Measurements from ENCODE around the gene IL31. TPM values are rescaled to one million over a fixed set of nuclear protein-coding genes. Genes with fewer than 3 reads are reported as not detected.

Gene IL31
- total RNA-seq, 6 experiments from 2014 or later = not detected

DNA sequence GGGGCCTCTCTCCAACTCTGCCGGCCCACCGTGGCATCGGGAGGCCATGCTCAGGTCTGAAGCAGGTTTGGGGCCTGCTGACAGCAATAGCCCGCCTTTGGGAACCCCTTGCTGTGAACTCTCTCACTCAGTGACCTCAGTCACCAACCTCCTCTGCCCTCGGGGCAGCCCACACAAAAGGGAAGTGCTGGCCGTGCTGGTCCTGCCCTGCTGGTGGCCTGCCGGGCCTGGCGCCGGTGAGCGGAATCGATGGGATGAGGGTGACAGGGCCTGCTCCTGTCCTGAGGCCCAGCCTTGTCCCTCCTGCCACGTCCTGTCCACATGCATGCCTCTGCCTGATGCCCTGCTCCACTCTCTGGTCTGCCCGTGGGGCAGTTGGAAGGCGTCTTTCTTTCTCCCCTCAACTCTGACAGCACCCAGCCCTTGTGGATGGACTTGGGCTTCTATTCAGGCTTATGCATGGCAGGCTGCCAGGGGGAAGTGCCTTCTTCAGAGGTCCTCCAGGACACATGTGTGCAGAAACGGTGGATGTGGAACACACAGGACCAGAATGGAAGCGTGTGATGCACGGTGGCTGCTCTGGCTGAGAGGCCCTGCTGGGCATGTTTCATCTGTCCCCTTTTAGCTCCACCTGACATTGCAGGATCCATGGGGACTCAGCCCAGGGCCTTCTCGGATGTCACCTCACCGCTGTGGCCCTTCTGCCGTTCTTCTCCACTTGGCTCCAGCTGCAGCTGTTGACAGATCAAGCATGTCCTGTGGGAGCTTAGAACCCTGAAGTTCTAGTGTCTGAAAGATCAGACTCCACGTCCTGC, 31.9 kb downstream of the IL31 start:
- H3K36me3 ChIP-seq = peaks cover 5 to 28% (median 10%) of the 10 kb centered on the region in 4 donors
- TF ChIP-seq, protein P1, sequence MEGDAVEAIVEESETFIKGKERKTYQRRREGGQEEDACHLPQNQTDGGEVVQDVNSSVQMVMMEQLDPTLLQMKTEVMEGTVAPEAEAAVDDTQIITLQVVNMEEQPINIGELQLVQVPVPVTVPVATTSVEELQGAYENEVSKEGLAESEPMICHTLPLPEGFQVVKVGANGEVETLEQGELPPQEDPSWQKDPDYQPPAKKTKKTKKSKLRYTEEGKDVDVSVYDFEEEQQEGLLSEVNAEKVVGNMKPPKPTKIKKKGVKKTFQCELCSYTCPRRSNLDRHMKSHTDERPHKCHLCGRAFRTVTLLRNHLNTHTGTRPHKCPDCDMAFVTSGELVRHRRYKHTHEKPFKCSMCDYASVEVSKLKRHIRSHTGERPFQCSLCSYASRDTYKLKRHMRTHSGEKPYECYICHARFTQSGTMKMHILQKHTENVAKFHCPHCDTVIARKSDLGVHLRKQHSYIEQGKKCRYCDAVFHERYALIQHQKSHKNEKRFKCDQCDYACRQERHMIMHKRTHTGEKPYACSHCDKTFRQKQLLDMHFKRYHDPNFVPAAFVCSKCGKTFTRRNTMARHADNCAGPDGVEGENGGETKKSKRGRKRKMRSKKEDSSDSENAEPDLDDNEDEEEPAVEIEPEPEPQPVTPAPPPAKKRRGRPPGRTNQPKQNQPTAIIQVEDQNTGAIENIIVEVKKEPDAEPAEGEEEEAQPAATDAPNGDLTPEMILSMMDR (IDR thresholded peaks at IDR 0.05) = no peak
- TF ChIP-seq POLR2A (IDR thresholded peaks at IDR 0.05) = no peak
- no peak for ATAC-seq
- no peaks in the 10 kb centered on the region for H3K4me1 ChIP-seq
- no peak overlapping the region for H3K4me3 ChIP-seq
- 40% methylated on average over 1 of the region's 21 CpGs for WGBS (ENCODE audit: insufficient coverage, low coverage, low lambda C conversion rate, missing lambda C conversion rate)
- DNase-seq = no peak
- intact Hi-C loops (cut with DNase I) = loop anchor here in 1 of 2 donors (10.0 kb wide), 1 partner anchor 53 kb away; no protein-coding TSS in a partner anchor
- H3K27me3 ChIP-seq = no peaks in the 10 kb centered on the region
- H3K9me3 ChIP-seq = no peaks in the 10 kb centered on the region
- no peak overlapping the region for H3K27ac ChIP-seq

DNA sequence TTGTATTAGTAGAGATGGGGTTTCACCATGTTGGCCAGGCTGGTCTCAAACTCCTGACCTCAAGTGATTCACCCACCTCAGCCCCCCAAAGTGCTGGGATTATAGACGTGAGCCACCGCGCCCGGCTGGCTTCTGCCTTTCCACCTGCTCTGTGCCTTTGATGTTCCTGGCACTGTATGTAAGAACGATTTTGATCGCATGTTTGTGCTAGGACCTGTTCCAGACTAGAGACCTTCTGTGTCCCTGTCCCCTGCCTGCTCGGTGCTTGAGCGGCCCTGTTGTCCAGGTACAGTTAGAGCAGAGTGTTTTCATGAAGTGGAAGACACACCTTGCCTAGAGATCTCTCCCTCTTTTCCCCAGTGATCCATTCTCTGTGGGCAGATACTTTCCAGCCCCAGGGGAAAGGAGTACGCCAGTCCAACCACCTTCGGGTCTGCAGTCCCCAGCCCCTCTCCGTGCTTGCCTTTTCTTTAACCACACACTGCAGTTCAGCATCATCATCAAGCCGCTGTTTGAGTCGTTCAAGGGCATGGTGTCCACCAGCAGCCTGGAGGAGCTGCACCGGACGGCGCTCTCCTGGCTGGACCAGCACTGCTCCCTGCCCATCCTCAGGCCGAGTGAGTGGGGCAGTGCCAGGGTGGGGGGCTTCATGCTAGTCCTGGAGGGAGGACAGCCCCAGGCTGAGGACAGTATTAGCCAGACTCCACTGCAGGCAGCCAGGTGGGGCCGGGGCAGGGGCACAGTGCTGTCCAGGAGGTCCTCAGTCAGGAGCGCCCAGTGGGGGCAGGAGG, 33.4 kb downstream of the IL31 start:
- Histone ChIP-seq H3K9me3 (no peaks in the 10 kb centered on the region), H3K27ac (no peak overlapping the region), H3K4me1 (no peaks in the 10 kb centered on the region), H3K36me3 (peaks cover 5 to 28% (median 10%) of the 10 kb centered on the region in 4 donors), H3K27me3 (no peaks in the 10 kb centered on the region), H3K4me3 (no peak overlapping the region)
- DNase-seq (no peak), ATAC-seq (no peak)
- intact Hi-C loops (cut with DNase I) = loop anchor here in 1 of 2 donors (10.0 kb wide), 1 partner anchor 54 kb away; no protein-coding TSS in a partner anchor
- TF ChIP-seq POLR2A (IDR thresholded peaks at IDR 0.05) = no peak
- TF ChIP-seq, protein P1 (IDR thresholded peaks at IDR 0.05) = no peak
- WGBS (ENCODE audit: insufficient coverage, low coverage, low lambda C conversion rate, missing lambda C conversion rate) = 63% methylated on average over 2 of the region's 19 CpGs

DNA sequence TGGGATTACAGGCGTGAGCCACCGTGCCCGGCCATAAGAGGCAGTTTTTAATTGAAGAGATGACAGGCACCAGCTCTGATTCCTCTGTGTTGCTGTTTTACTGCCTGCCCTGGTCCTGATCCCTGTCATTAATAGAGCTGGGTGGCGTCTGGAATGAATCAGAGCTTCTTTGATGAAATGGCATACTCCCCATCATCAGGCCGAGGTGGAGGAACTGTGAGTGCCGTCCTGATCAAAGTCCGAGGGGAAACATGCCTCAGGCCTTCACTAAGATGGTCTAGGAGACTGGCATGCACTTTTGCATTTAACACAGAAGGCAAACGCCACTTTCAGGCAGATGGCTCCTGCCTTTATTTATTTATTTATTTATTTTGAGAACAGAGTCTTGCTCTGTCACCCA, 34.1 kb downstream of the IL31 start:
- WGBS (ENCODE audit: insufficient coverage, low coverage, low lambda C conversion rate, missing lambda C conversion rate) = 92% methylated on average over 2 of the region's 8 CpGs
- DNase-seq (no peak), ATAC-seq (no peak)
- peaks cover 9 to 28% (median 14%) of the 10 kb centered on the region in 4 donors for H3K36me3 ChIP-seq
- H3K4me1 ChIP-seq = no peaks in the 10 kb centered on the region
- no peak overlapping the region for H3K27ac ChIP-seq
- no peaks in the 10 kb centered on the region for H3K9me3 ChIP-seq
- TF ChIP-seq POLR2A (IDR thresholded peaks at IDR 0.05) = no peak
- TF ChIP-seq, protein P1 (IDR thresholded peaks at IDR 0.05) = no peak
- intact Hi-C loops (cut with DNase I) = loop anchor here (5.0 to 10.0 kb wide), 2 partner anchors 55 to 57 kb away; no protein-coding TSS in a partner anchor
- H3K27me3 ChIP-seq = no peaks in the 10 kb centered on the region
- H3K4me3 ChIP-seq = no peak overlapping the region

DNA sequence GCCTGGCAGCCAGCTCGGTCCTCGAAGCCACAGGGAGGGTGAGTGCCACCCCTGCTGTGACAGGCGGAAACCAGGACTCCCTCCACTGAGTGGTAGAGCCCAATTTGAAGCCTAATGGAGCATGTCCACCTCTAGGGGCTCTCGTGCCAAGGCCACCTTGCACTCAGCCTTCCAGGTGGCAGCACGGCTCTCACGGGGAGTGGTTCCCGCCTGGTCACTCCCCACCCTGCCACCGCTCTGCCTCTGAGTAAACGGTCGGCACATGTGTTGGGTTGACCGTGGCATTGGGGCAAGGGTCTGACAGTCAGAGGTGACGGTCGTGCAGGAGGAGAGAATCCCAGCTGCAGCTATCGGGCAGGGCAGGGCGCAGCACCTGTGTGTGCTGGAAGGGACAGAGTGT, 34.8 kb downstream of the IL31 start:
- Histone ChIP-seq H3K27me3 (no peaks in the 10 kb centered on the region), H3K36me3 (peaks cover 9 to 28% (median 14%) of the 10 kb centered on the region in 4 donors), H3K4me3 (no peak overlapping the region), H3K4me1 (no peaks in the 10 kb centered on the region), H3K27ac (no peak overlapping the region), H3K9me3 (no peaks in the 10 kb centered on the region)
- DNase-seq (no peak), ATAC-seq (no peak)
- intact Hi-C loops (cut with DNase I) = loop anchor here in 1 of 2 donors (5.0 kb wide), 1 partner anchor 58 kb away; no protein-coding TSS in a partner anchor
- TF ChIP-seq POLR2A (IDR thresholded peaks at IDR 0.05) = no peak
- TF ChIP-seq, protein P1 (IDR thresholded peaks at IDR 0.05) = no peak
- WGBS (ENCODE audit: insufficient coverage, low coverage, low lambda C conversion rate, missing lambda C conversion rate) = 78% methylated on average over 4 of the region's 15 CpGs
